Stimulated activated CD8-positive, alpha-beta memory T cell treated with anti-CD3 and anti-CD28 coated beads, Interleukin-15, amount 100 ng/mL, for 48 hours (primary cell): Measurements from ENCODE around the gene THEM5.

Experiments
- DNase-seq, 2 donors: peaks; one replicate each; pipeline ENCODE4 v3.0.0-alpha.2; 2020; ENCODE audit warnings: low read depth in 2 of 2

The THEM5 gene

DNA sequence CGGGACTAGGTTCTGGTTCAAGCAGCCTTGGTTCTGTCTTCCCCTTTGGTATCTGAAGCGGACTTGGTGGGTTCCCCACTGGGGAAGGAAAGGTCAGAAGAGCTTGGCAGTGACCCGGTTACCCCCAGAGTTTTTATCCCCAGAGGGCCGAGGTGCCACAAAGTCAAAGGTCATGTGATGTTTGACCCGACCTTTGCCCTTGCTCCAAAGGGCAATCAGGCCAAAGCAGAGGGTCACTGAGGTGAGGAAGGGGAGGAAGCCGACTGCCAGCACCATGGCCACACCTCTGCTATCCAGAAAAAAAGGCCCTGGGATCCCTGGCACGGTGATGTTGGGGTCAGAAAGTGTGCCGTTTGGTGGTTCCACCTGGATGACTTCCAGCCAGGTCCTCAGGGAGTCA lies 52.7 kb downstream of the THEM5 start:
- DNase-seq, result no peak

DNA sequence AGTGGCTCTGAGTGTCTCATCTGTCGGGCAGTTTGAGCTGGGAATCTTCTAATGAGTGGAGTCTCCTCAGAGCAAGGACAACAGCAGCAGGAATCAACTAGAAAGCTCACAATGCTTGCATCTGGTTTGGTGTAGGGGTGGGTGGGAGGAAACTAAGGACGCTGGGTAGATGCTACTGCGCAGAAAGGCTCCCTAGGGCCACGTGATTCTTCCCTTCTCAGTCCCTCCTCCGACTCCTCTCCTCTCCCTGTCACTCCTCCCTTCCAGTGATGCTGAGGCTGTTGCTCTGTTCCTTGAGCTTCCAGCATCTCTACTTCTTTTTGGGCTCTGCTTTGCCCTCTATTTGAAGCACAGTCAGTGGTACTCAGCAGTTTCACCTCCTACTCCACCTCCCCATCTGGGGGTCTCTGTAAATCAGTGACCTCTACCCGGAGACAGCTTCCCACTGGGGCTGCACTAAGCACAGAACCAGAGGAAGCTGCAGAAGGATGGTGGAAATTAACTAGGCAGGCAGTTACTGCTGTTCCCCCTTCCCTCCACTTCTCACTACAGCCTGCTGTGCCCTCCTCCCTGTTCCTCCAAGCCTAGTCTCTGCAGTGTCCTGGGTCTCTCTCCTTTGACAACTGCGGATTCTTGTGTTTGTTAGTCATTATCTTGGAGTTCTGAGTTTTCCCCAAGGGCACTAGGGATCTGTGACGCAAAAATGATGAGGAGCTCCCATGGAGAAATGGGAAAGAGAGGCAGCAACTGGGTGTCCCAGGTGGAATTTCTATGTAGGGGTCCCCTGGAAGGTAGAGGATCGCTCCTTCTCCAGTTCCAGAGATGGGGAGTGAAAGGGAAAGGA lies 54.1 kb downstream of the THEM5 start:
- no peak for DNase-seq

GRCh38 chr1:151798571-151798970 lies 54.9 kb downstream of the THEM5 start:
- no peak for DNase-seq
